Trophoblast cell (in vitro differentiated cells and primary cell): ENCODE data around the gene QSOX1.

Experiments used
- DNase-seq, 2 donors: peaks; one replicate each; pipeline ENCODE4 v3.0.0-alpha.2; 2016
- H2AFZ ChIP-seq: 2 replicates; pipeline ENCODE4 v1.6.1; 2013; ENCODE audit warnings: low read length, moderate library complexity, mild to moderate bottlenecking; ENCODE audit not compliant: insufficient read depth, poor library complexity
- H2AK5ac ChIP-seq: 2 replicates; pipeline ENCODE4 v1.6.1; 2013; ENCODE audit warnings: mild to moderate bottlenecking, low read length
- H2BK120ac ChIP-seq: 2 replicates; pipeline ENCODE4 v1.6.1; 2013; ENCODE audit warnings: low read length, mild to moderate bottlenecking, moderate library complexity; ENCODE audit not compliant: insufficient read depth, poor library complexity
- H2BK12ac ChIP-seq: 2 replicates; pipeline ENCODE4 v1.6.1; 2013; ENCODE audit warnings: mild to moderate bottlenecking, low read length, moderate library complexity
- H2BK5ac ChIP-seq: 2 replicates; pipeline ENCODE4 v1.6.1; 2013; ENCODE audit warnings: low read length, low read depth, moderate library complexity, mild to moderate bottlenecking; ENCODE audit not compliant: poor library complexity
- H3K14ac ChIP-seq: 2 replicates; pipeline ENCODE4 v1.6.1; 2013; ENCODE audit warnings: mild to moderate bottlenecking, low read length
- H3K18ac ChIP-seq: 2 replicates; pipeline ENCODE4 v1.6.1; 2013; ENCODE audit warnings: mild to moderate bottlenecking, low read length
- H3K23ac ChIP-seq: 2 replicates; pipeline ENCODE4 v1.6.1; 2013; ENCODE audit warnings: low read length
- H3K27ac ChIP-seq: 2 replicates; pipeline ENCODE4 v1.5.1; 2013; ENCODE audit warnings: low read depth, mild to moderate bottlenecking, inconsistent platforms, low read length, moderate library complexity
- H3K27me3 ChIP-seq: 2 replicates; pipeline ENCODE4 v1.6.1; 2013; ENCODE audit warnings: inconsistent platforms, mild to moderate bottlenecking, low read length, moderate library complexity; ENCODE audit not compliant: insufficient read depth
- H3K36me3 ChIP-seq, 2 experiments: 1 replicate in 1 of 2; 2 replicates in 1 of 2; pipeline ENCODE4 v1.6.1; 2013; ENCODE audit warnings: low read length in 2 of 2, mild to moderate bottlenecking in 2 of 2, moderate library complexity in 1 of 2; ENCODE audit not compliant: insufficient read depth in 2 of 2, control insufficient read depth in 1 of 2
- H3K4ac ChIP-seq: 2 replicates; pipeline ENCODE4 v1.6.1; 2013; ENCODE audit warnings: low read depth, mild to moderate bottlenecking, low read length, moderate library complexity
- H3K4me1 ChIP-seq, 2 experiments: 1 replicate in 1 of 2; 2 replicates in 1 of 2; pipeline ENCODE4 v1.6.1; 2013; ENCODE audit warnings: low read length in 2 of 2, mild to moderate bottlenecking in 2 of 2, moderate library complexity in 1 of 2; ENCODE audit not compliant: insufficient read depth in 2 of 2, control insufficient read depth in 1 of 2
- H3K4me2 ChIP-seq: 2 replicates; pipeline ENCODE4 v1.6.1; 2013; ENCODE audit warnings: inconsistent platforms, mild to moderate bottlenecking, low read length, moderate library complexity
- H3K4me3 ChIP-seq: 2 replicates; pipeline ENCODE4 v1.5.1; 2013; ENCODE audit warnings: mild to moderate bottlenecking, low read depth, low read length, inconsistent platforms
- H3K79me1 ChIP-seq: one replicate; pipeline ENCODE4 v1.6.1; 2013; ENCODE audit warnings: low read length
- H3K79me2 ChIP-seq: 2 replicates; pipeline ENCODE4 v1.6.1; 2013; ENCODE audit warnings: low read length, mild to moderate bottlenecking; ENCODE audit not compliant: control insufficient read depth, insufficient read depth, poor library complexity
- H3K9ac ChIP-seq: 2 replicates; pipeline ENCODE4 v1.6.1; 2013; ENCODE audit warnings: mild to moderate bottlenecking, low read length
- H3K9me3 ChIP-seq: 2 replicates; pipeline ENCODE4 v1.6.1; 2013; ENCODE audit warnings: low read depth, mild to moderate bottlenecking, control low read depth, inconsistent platforms, low read length; ENCODE audit not compliant: insufficient read depth
- H4K12ac ChIP-seq: 2 replicates; pipeline ENCODE4 v1.6.1; 2013; ENCODE audit warnings: low read depth, mild to moderate bottlenecking, low read length, moderate library complexity
- H4K8ac ChIP-seq: 2 replicates; pipeline ENCODE4 v1.6.1; 2013; ENCODE audit warnings: low read depth, mild to moderate bottlenecking, low read length, moderate library complexity
- H4K91ac ChIP-seq: one replicate; pipeline ENCODE4 v1.6.1; 2013; ENCODE audit warnings: low read depth, mild to moderate bottlenecking, low read length, moderate library complexity
- WGBS: extraction: QIAGEN DNeasy Blood & Tissue Kit; methylation state at CpG from one replicate; pipeline ENCODE4 v1.1.7; 2013; ENCODE audit warnings: missing lambda C conversion rate; ENCODE audit not compliant: insufficient read length, insufficient coverage; ENCODE audit errors: extremely low coverage; 5-methylcytosine and 5-hydroxymethylcytosine counted together

QSOX1 gene

DNA sequence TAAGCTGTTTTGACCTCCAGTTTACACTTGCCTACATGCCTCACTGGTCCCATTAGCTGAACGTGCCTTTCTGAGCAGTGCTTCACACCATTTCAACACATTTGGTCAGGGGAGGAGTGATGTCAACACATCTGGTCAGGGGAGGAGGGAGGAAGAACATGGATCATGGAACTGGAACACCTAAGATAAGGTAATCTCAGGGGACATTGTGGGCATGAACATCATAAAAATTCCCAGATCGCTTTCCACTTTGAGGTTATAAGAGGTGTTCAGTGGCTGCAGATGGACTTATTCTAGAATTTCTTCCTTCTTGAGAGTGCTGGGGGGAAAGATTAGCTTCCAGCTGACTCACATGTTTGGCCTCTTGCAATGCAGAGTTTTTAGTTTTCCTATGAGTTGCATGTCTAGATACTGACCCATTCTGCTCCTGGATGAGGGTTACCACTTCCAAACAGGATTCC is 2.0 kb downstream of the QSOX1 start:
- Histone ChIP-seq H3K79me1 (peaks cover 12% of the 10 kb centered on the region), H3K36me3 (peaks cover 0 to 5% of the 10 kb centered on the region in 2 experiments), H3K4ac (no peak overlapping the region), H3K27me3 (no peaks in the 10 kb centered on the region), H2BK120ac (no peak overlapping the region), H3K14ac (no peak overlapping the region), H3K9ac (no peak overlapping the region), H4K8ac (no peak overlapping the region), H2BK5ac (no peak overlapping the region), H3K4me3 (no peak overlapping the region), H4K12ac (no peak overlapping the region), H3K4me1 (peaks cover 6 to 11% of the 10 kb centered on the region in 2 experiments), H3K23ac (no peak overlapping the region), H3K79me2 (peaks cover 12% of the 10 kb centered on the region), H3K18ac (no peak overlapping the region), H4K91ac (no peak overlapping the region), H3K4me2 (no peak overlapping the region), H2BK12ac (no peak overlapping the region), H3K9me3 (peaks cover 2% of the 10 kb centered on the region), H2AK5ac (no peak overlapping the region), H3K27ac (no peak overlapping the region), H2AFZ (no peak overlapping the region)
- DNase-seq, result peak; percentile 52 to 79
- WGBS, result no CpG with 5 or more reads among the region's 2 CpGs

GRCh38 chr1:180157108-180157507 is 2.4 kb downstream of the QSOX1 start:
- WGBS, result no CpG with 5 or more reads among the region's 4 CpGs
- peaks cover 12% of the 10 kb centered on the region for H3K79me2 ChIP-seq

DNA sequence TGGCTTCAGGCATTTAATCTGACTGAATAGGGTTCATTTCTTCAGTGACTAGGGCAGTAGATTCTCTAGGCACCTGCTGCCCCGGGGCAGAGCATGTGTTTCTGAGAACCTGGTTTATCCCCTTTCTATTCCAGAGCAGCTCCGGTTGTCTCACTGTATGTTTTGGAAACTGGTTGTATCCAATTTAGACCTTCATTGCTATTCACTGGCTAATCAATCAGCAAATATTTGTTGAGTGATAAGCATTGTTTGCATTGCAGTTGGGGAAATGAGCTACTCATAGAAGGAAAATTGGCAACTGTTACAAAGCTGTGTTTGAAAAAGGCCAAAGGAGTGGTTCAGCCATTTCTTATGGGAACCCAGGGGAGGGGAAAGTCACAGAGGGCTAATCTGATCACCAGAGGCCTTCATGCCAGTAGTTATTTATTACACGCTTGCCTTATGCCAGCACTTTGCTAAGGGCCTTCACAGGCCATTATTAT is 2.9 kb downstream of the QSOX1 start:
- peaks cover 12% of the 10 kb centered on the region for H3K79me2 ChIP-seq
- H2BK12ac ChIP-seq, result no peak overlapping the region
- no peak overlapping the region for H3K18ac ChIP-seq
- H3K23ac ChIP-seq, result no peak overlapping the region
- no peaks in the 10 kb centered on the region for H3K27me3 ChIP-seq
- no peak overlapping the region for H2BK120ac ChIP-seq
- no CpG with 5 or more reads among the region's 3 CpGs for WGBS
- peaks cover 6 to 11% of the 10 kb centered on the region in 2 experiments for H3K4me1 ChIP-seq
- H3K36me3 ChIP-seq, result peaks cover 0 to 5% of the 10 kb centered on the region in 2 experiments
- no peak overlapping the region for H3K4ac ChIP-seq
- no peak overlapping the region for H3K14ac ChIP-seq
- H3K27ac ChIP-seq, result no peak overlapping the region
- H4K12ac ChIP-seq, result no peak overlapping the region
- no peak overlapping the region for H4K91ac ChIP-seq
- no peak overlapping the region for H2AFZ ChIP-seq
- peak in 1 of 2 donors; percentile 39 for DNase-seq
- H3K79me1 ChIP-seq, result peaks cover 12% of the 10 kb centered on the region
- H3K4me3 ChIP-seq, result no peak overlapping the region
- no peak overlapping the region for H2BK5ac ChIP-seq
- peaks cover 2% of the 10 kb centered on the region for H3K9me3 ChIP-seq
- no peak overlapping the region for H3K4me2 ChIP-seq
- H3K9ac ChIP-seq, result no peak overlapping the region
- H4K8ac ChIP-seq, result no peak overlapping the region
- no peak overlapping the region for H2AK5ac ChIP-seq

More at GRCh38 chr1:180157108-180157507, 2.4 kb downstream of the QSOX1 start:
- Histone ChIP-seq H3K4me2 (no peak overlapping the region), H2BK12ac (no peak overlapping the region), H2BK5ac (no peak overlapping the region), H4K12ac (no peak overlapping the region), H2BK120ac (no peak overlapping the region), H3K14ac (no peak overlapping the region), H4K91ac (no peak overlapping the region), H3K36me3 (peaks cover 0 to 5% of the 10 kb centered on the region in 2 experiments), H3K18ac (no peak overlapping the region), H3K9ac (no peak overlapping the region), H3K27me3 (no peaks in the 10 kb centered on the region), H4K8ac (no peak overlapping the region), H3K4me1 (peaks cover 6 to 11% of the 10 kb centered on the region in 2 experiments), H2AK5ac (no peak overlapping the region), H3K27ac (no peak overlapping the region), H3K9me3 (peaks cover 2% of the 10 kb centered on the region), H3K23ac (no peak overlapping the region), H2AFZ (no peak overlapping the region), H3K4ac (no peak overlapping the region), H3K79me1 (peaks cover 12% of the 10 kb centered on the region), H3K4me3 (peak overlapping the region; percentile 0)
- DNase-seq, result no peak

GRCh38 chr1:180158149-180159147 is 3.8 kb downstream of the QSOX1 start:
- Histone ChIP-seq H3K27me3 (no peaks in the 10 kb centered on the region), H3K4me1 (peaks cover 6 to 11% of the 10 kb centered on the region in 2 experiments), H2AFZ (no peak overlapping the region), H3K36me3 (peaks cover 0 to 5% of the 10 kb centered on the region in 2 experiments), H3K23ac (no peak overlapping the region), H3K18ac (no peak overlapping the region), H3K79me1 (peaks cover 12% of the 10 kb centered on the region), H2BK12ac (no peak overlapping the region), H4K8ac (no peak overlapping the region), H2AK5ac (no peak overlapping the region), H2BK5ac (no peak overlapping the region), H3K9ac (peak overlapping the region; percentile 9), H2BK120ac (no peak overlapping the region), H3K27ac (no peak overlapping the region), H3K79me2 (peaks cover 12% of the 10 kb centered on the region), H3K9me3 (peaks cover 2% of the 10 kb centered on the region), H3K14ac (peak overlapping the region; percentile 14), H3K4ac (no peak overlapping the region), H4K12ac (no peak overlapping the region), H3K4me2 (no peak overlapping the region), H3K4me3 (no peak overlapping the region), H4K91ac (no peak overlapping the region)
- DNase-seq, result peak; percentile 66 to 76
- no CpG with 5 or more reads among the region's 16 CpGs for WGBS
